DMS114 treated with DMSO at 0.1 percent for 48 hours (cell line): ENCODE data around the gene ADD3.
"Not testable (repeated sequence)": the region's sequence is repeated elsewhere in the genome, so short reads cannot be mapped to it uniquely, and the experiment has no call there.

ENCODE experiments used
- DNase-seq: peaks from one replicate; lab custom pipeline; 2025; ENCODE audit not compliant: unreplicated experiment; lab: John Stamatoyannopoulos, UW

Gene ADD3

GRCh38 chr10:110101464-110102144, 93.8 kb downstream of the ADD3 start:
- no peak for DNase-seq

- no peak for DNase-seq
Observed at GRCh38 chr10:110103921-110104461, 96.2 kb downstream of the ADD3 start.

GRCh38 chr10:110105873-110106272, 98.1 kb downstream of the ADD3 start:
- no peak for DNase-seq

DNA sequence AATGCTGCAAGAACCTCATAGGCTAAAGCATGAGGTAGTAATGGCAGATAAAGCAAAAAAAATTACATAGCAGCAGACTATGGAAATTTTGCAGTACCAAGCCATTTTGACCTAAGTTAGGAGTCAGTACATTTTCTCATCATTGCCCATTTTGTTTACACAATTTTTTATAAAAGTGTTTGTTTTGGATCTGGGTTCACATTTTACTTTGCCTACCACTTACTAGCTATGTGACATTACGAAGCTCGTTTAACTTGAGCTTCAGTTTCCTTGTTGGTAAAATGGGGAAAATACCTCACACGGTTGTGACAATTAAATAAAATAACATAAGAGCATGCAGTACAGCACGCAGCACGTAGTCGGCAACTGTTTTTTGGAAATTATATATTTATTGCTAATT, 99.6 kb downstream of the ADD3 start:
- no peak for DNase-seq

GRCh38 chr10:110107887-110108286, 100.1 kb downstream of the ADD3 start:
- DNase-seq, result no peak

- DNase-seq, result no peak
Observed at GRCh38 chr10:110109511-110109910, 101.7 kb downstream of the ADD3 start.

- DNase-seq, result no peak
Observed at GRCh38 chr10:110110338-110110737, 102.6 kb downstream of the ADD3 start.

DNA sequence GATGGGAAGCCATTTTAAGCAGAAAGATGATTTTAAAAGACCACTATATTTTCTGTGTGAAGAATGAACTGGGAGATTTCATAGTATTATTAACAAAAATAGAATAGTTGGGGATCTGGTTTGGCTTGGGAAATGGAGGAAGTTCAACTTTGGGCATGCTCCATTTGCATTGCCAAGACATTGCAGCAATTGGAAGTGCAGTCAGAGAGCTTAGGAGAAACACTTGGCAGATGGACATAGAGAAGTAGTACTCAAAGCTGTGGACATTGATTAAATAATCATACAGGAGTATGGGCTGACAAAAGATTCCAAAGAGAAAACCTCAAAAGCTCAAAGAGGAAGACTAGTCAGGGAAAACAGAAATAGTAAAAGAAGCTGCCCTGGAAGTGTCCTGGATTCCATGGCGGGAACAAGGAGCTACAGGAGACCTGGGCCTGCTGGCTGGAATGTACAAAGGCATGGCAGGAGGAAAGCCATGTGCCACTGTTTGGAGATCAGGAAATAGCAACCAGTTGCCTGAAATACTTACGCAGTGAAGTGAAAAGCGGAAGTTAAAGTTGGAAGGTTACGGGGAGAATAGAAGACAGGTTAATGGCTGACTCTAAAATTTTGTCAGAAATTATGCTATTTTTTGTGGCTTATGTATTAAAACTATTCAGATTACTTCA, 106.0 kb downstream of the ADD3 start:
- DNase-seq, result no peak

DNA sequence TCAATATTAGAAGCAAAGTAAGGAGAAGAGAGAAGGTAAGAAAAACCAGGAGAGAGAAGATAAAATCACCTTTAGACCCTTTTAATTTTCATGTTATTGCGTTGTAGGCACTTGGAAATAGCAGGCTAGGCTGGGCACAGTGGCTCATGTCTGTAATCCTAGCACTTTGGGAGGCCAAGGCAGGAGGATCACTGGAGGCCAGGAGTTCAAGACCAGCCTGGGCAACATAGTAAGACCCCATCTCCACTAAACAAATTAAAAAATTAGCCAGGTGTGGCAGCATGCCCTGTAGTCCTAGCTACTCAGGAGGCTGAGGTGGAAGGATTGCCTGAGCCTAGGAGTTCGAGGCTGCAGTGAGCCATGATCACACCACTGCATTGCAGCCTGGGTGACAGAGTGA, 106.9 kb downstream of the ADD3 start:
- DNase-seq, result not testable (repeated sequence)

DNA sequence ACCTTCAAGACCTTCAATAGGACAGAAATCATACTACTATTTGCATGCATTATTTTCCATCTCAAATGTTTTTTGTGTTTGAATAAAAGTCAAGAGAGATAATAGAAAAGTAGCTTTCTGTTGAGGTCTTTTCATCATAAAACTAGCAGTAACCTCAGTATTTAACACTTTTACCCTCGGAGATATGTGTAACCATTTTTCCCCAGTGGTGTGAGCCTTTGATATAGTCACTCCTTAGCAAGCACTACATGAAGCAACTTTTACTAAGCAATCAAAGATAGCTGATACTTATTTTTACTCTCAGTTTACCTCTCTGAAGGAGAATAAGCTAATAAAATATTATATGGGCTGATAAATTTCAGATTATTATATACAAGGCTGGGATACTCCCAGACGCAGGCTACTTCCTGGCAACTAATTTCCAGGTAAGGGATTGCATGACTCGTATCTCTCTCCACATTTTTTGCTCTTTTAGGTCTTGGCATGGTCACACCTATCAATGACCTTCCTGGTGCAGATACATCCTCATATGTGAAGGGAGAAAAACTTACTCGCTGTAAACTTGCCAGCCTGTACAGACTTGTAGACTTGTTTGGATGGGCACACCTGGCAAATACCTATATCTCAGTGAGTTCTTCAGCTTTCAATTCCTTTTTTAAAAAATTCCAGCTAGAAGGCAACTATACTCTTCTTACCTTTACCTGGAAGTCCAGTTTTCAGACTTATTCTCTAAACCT, 108.2 kb downstream of the ADD3 start:
- DNase-seq, result no peak

- no peak for DNase-seq
Observed at GRCh38 chr10:110118891-110119621, 111.3 kb downstream of the ADD3 start.

- no peak for DNase-seq
Observed at GRCh38 chr10:110123594-110123993, 115.8 kb downstream of the ADD3 start.

GRCh38 chr10:110129490-110129889, 121.7 kb downstream of the ADD3 start:
- DNase-seq, result no peak

GRCh38 chr10:110134917-110135316, 127.1 kb downstream of the ADD3 start:
- DNase-seq, result no peak

- not testable (repeated sequence) for DNase-seq
Observed at GRCh38 chr10:110135836-110136235, 128.1 kb downstream of the ADD3 start.

DNA sequence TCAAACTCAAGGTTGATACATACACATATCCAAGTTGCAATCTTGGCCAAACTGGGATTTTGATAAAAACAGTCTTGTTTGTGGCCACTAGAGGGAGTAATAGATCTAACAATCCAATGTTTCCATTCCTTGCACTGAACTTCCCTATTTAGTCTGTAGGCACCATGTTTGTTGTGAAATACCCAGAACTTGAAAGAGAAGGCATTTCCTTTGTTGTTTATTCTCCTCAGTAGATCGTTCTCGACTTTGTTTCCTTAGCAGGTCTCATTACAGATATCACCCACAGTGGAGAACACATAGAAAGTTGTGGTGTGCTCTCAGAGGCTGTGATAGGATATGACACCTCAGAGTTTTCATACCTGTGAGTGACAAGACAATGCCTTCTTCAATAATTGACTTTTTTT, 129.4 kb downstream of the ADD3 start:
- DNase-seq, result peak; percentile 92

DNA sequence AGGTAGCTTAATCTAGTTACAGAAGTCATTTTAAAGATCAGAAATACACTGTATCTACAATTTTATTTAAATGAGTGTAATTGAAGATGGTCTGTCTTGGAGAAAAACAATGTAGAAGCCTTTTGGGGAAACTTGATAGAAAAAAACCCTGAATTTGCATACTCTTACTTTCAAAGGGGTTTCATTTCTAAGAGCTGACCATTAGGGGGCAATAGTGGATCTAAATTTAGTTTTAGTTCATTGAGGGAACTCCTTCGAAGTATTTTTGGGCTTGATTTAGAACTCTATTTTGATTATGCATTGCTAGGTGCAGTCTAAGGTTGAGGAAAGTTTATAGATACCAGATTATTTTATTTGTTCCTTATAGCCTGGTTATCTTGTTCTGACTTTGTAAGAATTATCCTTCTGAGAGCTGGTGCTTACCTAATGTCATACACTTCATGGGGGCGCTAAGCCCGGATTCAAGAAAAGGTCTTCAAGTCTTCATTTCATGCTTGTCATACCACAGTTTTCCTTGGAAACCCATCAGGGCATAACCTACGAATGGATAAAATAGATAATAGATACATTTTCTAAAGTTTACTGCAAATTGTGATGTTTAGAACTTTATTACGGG, 130.5 kb downstream of the ADD3 start:
- peak; percentile 81 for DNase-seq

DNA sequence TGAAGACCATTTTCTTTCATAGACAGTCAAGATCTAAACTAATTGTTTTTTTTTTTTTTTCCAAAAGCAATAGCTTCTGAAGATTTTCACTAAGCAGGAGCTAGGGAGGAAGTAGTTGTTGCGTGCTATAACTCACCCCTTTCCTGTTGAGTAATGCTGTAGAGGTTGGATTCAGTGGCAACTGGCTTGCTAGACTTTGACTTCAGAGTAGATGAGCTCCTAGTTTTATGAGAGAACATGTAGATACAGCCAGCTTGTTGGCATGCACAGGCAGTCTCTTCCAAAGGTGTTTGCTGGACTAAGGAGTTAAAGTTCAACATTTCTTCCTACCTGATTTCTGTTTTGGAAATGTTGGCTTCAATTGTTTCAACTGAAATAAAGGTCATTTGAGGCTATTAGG, 133.4 kb downstream of the ADD3 start:
- no peak for DNase-seq

DNA sequence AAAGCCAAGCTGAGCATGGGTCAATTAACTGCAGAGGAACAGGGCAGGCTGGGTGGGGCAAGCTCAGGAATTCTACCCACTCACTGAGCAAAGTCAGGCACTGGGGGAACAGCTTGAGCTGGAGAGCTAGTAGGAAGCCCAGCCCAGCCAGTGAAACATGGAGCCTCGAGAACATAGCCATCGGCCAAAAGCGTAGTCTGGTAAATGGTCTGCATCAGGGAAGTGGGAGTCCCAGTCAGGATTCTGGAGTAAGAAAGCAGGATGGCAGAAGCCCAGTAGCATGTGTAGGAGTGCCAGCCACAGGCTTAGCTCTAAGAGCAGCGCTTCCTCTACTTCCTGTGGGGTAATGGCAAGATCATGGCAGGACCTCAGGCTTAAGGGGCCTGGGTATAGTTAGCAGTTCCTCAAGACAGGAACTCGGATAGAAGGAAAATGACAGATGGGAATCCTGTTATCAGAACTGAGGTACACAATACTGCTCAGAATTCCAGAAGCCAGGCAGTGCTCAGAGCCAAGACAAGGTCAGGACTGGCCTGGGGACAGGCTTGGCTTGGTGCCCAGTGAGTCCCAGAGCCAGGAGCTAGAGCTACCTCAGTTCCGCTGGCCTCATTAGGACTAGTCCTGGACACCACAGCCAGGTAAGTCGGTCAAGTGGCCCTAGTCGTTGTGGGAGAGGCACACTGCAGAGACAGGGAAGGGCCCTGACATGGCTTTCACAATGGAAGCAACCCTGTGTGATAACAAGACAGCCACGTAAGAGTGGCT, 134.3 kb downstream of the ADD3 start:
- no peak for DNase-seq

DNA sequence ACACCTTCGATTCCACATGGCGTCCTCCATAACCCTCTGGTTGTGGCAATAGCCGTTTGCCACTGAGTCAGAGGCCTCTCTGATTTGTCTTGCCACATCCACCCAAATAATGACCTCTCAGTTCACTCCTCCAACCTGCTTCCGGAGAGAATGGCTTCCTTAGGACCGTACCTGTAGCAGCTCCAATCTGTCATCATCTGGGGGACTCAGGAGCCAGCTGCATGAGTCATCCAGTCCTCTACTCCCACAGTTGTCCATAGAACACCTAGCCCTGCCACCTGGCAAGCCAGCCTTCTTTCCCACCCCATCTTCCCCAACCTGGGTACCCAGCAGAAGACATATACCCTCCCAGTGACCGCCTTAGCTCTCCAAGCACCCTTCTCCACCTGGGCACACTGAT, 135.2 kb downstream of the ADD3 start:
- DNase-seq, result no peak
